ENCODE measurements around the gene CISD3.

- TF ChIP-seq CTCF (IDR thresholded peaks at IDR 0.05) (no peak), POLR2A (IDR thresholded peaks at IDR 0.05) (no peak), POLR2AphosphoS5 (IDR thresholded peaks at IDR 0.05) (no peak)
Measured at GRCh38 chr17:38746849-38747462, 16.8 kb downstream of the CISD3 start.
